Hippocampal formation (tissue), 2 donors: Measurements from ENCODE around the gene EPC2.
A peak's percentile ranks its signal among the peaks of the same experiment; 100 is the strongest.
"Not testable (repeated sequence)": the region's sequence is repeated elsewhere in the genome, so short reads cannot be mapped to it uniquely, and the experiment has no call there.

Experiments
- DNase-seq, 2 donors: peaks; one replicate each; lab custom pipeline; 2025; lab: John Stamatoyannopoulos, UW

The EPC2 gene

GRCh38 chr2:148674063-148675020 lies 29.8 kb downstream of the EPC2 start:
- no peak for DNase-seq

GRCh38 chr2:148675708-148676107 lies 31.2 kb downstream of the EPC2 start:
- no peak for DNase-seq

- DNase-seq = not testable (repeated sequence)
Measured at GRCh38 chr2:148678302-148679179, 34.0 kb downstream of the EPC2 start.

- no peak for DNase-seq
Measured at GRCh38 chr2:148680462-148680861, 35.9 kb downstream of the EPC2 start.

- no peak for DNase-seq
Measured at GRCh38 chr2:148681443-148681842, 36.9 kb downstream of the EPC2 start.

- DNase-seq = not testable (repeated sequence)
Measured at GRCh38 chr2:148681862-148682261, 37.3 kb downstream of the EPC2 start.

GRCh38 chr2:148684507-148684906 lies 40.0 kb downstream of the EPC2 start:
- DNase-seq = no peak

- no peak for DNase-seq
Measured at GRCh38 chr2:148687543-148687942, 43.0 kb downstream of the EPC2 start.

GRCh38 chr2:148688011-148688410 lies 43.5 kb downstream of the EPC2 start:
- DNase-seq = not testable (repeated sequence)

- no peak for DNase-seq
Measured at GRCh38 chr2:148696985-148697384, 52.4 kb downstream of the EPC2 start.

- DNase-seq = no peak
Measured at GRCh38 chr2:148699830-148700229, 55.3 kb downstream of the EPC2 start.

- DNase-seq = no peak
Measured at GRCh38 chr2:148701039-148701438, 56.5 kb downstream of the EPC2 start.

GRCh38 chr2:148701877-148702276 lies 57.3 kb downstream of the EPC2 start:
- no peak for DNase-seq

GRCh38 chr2:148702475-148702874 lies 57.9 kb downstream of the EPC2 start:
- DNase-seq = no peak

- DNase-seq = no peak
Measured at GRCh38 chr2:148704247-148704646, 59.7 kb downstream of the EPC2 start.

- no peak for DNase-seq
Measured at GRCh38 chr2:148716378-148716920, 71.9 kb downstream of the EPC2 start.

GRCh38 chr2:148718039-148718438 lies 73.5 kb downstream of the EPC2 start:
- no peak for DNase-seq

GRCh38 chr2:148719195-148719749 lies 74.7 kb downstream of the EPC2 start:
- no peak for DNase-seq

- DNase-seq = no peak
Measured at GRCh38 chr2:148719941-148720436, 75.4 kb downstream of the EPC2 start.

GRCh38 chr2:148720501-148721001 lies 76.0 kb downstream of the EPC2 start:
- peak; percentile 4 to 17 for DNase-seq

GRCh38 chr2:148721520-148721931 lies 77.0 kb downstream of the EPC2 start:
- no peak for DNase-seq
